Neuron (in vitro differentiated cells): ENCODE measurements around the gene DEPDC1B.
"Not testable (repeated sequence)": the region's sequence is repeated elsewhere in the genome, so short reads cannot be mapped to it uniquely, and the experiment has no call there.

Experiments used
- H2AFZ ChIP-seq: one replicate; pipeline ENCODE4 v1.6.1; 2013; ENCODE audit warnings: low read depth, mild to moderate bottlenecking, inconsistent platforms, low read length, moderate library complexity
- H3K27me3 ChIP-seq: one replicate; pipeline ENCODE4 v1.6.1; 2013; ENCODE audit warnings: low read length; ENCODE audit not compliant: insufficient read depth
- H3K36me3 ChIP-seq: one replicate; pipeline ENCODE4 v1.6.1; 2013; ENCODE audit warnings: low read length; ENCODE audit not compliant: insufficient read depth
- H3K4me1 ChIP-seq: one replicate; pipeline ENCODE4 v1.6.1; 2013; ENCODE audit warnings: low read length; ENCODE audit not compliant: insufficient read depth
- H3K4me3 ChIP-seq: 2 replicates; pipeline ENCODE4 v1.5.1; 2013; ENCODE audit warnings: mild to moderate bottlenecking, low read length, moderate library complexity
- H3K9me3 ChIP-seq: one replicate; pipeline ENCODE4 v1.6.1; 2013; ENCODE audit warnings: low read length

DEPDC1B gene

DNA sequence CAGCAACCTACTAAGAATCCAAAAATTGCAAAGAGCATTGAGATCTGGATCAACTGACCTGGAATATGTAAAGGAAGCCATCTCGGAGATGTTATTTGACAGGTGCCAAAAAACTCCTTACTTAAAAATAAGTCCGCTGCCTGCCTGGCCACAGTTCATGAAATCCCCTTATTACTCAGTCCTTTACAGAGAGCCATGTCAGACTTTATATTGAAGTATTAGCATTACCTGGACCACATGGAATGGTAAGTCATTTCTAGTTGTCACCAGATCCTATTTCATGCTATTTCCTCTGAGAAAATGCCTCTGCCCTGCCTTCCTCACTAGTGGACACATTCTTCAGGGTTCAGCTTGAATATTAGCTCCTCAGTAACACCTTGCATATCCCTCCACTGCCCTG is 115.7 kb downstream of the DEPDC1B start:
- Histone ChIP-seq H3K27me3 (no peaks in the 10 kb centered on the region), H3K4me3 (no peak overlapping the region)

DNA sequence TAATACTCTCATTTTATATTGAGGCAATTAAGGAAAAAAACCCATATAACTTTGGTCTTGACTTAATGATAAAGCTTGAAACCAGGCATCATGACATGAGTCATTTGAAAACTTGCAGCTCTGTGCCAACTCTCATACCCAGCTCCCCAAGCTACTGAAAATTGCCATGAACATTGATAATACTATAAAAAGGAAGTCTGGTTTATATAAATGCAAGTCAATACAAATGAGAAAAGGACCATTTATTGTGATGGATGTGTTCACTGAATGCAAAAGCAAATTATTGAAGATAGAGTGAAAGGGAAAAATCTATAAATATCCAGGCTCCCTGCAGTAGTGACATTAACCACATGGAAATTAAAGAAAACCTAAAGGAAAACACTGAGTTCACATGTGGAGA is 116.3 kb downstream of the DEPDC1B start:
- Histone ChIP-seq H3K27me3 (no peaks in the 10 kb centered on the region), H3K4me3 (no peak overlapping the region), H2AFZ (no peak overlapping the region), H3K9me3 (no peaks in the 10 kb centered on the region), H3K4me1 (peaks cover under 1% of the 10 kb centered on the region), H3K36me3 (no peaks in the 10 kb centered on the region)

More for the DNA sequence above, 115.7 kb downstream of the DEPDC1B start:
- Histone ChIP-seq H2AFZ (no peak overlapping the region), H3K36me3 (no peaks in the 10 kb centered on the region), H3K4me1 (no peaks in the 10 kb centered on the region), H3K9me3 (no peaks in the 10 kb centered on the region)

DNA sequence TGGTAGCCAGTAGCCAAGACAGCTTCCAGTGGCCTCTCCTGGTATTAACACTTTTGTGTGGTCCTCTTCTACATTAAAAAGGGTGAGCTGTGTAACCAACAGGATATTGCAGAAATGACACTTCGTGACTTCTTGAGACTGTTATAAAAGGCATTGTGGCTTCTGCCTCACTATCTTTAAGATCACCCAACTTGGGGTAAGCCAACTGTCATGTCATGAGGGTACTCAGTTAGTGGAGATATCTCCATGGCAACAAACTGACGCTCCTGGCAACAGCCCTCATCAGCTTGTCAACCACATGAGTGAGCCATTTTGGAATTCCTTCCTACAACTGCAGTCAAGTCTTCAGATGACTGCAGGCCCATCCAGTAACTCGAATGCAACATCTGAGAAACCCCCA is 121.7 kb downstream of the DEPDC1B start:
- H3K4me1 ChIP-seq, result peaks cover 4% of the 10 kb centered on the region
- H3K36me3 ChIP-seq, result no peaks in the 10 kb centered on the region
- no peaks in the 10 kb centered on the region for H3K27me3 ChIP-seq
- H2AFZ ChIP-seq, result no peak overlapping the region
- no peaks in the 10 kb centered on the region for H3K9me3 ChIP-seq
- no peak overlapping the region for H3K4me3 ChIP-seq

- Histone ChIP-seq H3K4me1 (peaks cover 4% of the 10 kb centered on the region), H3K27me3 (no peaks in the 10 kb centered on the region), H3K36me3 (no peaks in the 10 kb centered on the region), H2AFZ (no peak overlapping the region), H3K4me3 (no peak overlapping the region), H3K9me3 (no peaks in the 10 kb centered on the region)
These were observed 122.8 kb downstream of the DEPDC1B start for GRCh38 chr5:60577116-60577515.

DNA sequence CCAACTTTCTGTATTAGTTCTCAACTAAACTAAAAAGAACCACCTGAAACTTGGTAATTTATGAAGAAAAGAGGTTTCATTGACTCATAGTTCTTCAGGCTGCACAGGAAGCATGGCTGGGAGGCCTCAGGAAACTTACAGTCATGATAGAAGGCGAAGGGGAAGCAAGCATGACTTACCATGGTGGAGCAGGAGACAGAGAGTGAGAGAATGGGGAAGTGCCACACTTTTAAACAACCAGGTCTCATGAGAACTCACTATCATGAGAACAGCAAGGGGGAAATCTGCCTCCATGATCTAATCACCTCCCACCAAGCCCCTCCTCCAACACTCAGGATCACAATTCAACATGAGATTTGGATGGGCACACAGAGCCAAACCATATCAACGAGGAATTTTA is 123.5 kb downstream of the DEPDC1B start:
- Histone ChIP-seq H2AFZ (no peak overlapping the region), H3K36me3 (no peaks in the 10 kb centered on the region), H3K4me3 (no peak overlapping the region), H3K9me3 (no peaks in the 10 kb centered on the region), H3K27me3 (no peaks in the 10 kb centered on the region), H3K4me1 (peaks cover 4% of the 10 kb centered on the region)

DNA sequence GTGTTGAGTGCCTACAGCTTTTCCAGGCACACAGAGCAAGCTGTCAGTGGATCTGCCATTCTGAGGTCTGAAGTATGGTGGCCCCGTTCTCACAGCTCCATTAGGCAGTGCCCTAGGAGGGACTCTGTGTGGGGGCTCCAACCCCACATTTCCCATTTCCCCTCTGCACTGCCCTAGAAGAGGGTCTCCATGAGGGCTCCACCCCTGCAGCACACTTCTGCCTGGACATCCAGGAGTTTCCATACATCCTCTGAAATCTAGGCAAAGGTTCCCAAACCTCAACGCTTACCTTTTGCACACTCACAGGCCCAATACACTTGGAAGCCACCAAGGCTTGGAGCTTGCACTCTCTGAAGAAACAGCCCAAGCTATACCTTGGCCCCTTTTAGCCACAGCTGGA is 131.3 kb downstream of the DEPDC1B start:
- H3K4me1 ChIP-seq, result no peaks in the 10 kb centered on the region
- H3K9me3 ChIP-seq, result peaks cover 11% of the 10 kb centered on the region
- no peak overlapping the region for H3K4me3 ChIP-seq
- H2AFZ ChIP-seq, result no peak overlapping the region
- H3K36me3 ChIP-seq, result no peaks in the 10 kb centered on the region
- H3K27me3 ChIP-seq, result no peaks in the 10 kb centered on the region

DNA sequence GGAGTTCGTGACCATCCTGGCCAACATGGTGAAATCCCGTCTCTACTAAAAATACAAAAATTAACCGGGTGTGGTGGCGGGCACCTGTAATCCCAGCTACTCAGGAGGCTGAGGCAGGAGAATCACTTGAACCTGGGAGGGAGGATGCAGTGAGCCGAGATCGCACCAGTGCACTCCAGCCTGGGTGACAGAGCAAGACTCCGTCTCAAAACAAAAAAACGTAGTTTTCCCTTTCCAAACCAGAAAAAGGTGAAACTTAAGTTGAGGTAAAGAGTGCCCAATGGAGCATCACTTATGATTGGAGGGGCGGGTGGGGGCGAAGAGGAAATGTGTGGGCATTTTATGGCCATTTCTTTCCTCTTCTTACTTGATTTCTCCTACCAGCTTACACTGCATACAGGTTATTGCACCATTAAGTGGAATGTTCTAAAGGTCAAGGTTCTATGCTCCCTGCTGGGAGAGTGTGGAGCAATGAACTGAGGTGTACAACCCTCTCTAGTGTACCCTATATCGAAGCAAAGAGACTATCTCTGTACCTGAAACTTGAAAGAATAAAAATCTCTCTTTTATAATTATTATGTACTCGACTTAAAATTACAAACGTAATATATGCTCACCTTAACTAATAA is 136.2 kb downstream of the DEPDC1B start:
- Histone ChIP-seq H3K4me3 (no peak overlapping the region), H3K4me1 (no peaks in the 10 kb centered on the region), H3K9me3 (peaks cover 8% of the 10 kb centered on the region), H3K36me3 (no peaks in the 10 kb centered on the region), H2AFZ (no peak overlapping the region), H3K27me3 (no peaks in the 10 kb centered on the region)

- H3K9me3 ChIP-seq, H3K36me3 ChIP-seq, H3K27me3 ChIP-seq, H3K4me3 ChIP-seq, H3K4me1 ChIP-seq, H2AFZ ChIP-seq: not testable (repeated sequence)
These were observed 146.7 kb downstream of the DEPDC1B start for GRCh38 chr5:60553291-60553690.

DNA sequence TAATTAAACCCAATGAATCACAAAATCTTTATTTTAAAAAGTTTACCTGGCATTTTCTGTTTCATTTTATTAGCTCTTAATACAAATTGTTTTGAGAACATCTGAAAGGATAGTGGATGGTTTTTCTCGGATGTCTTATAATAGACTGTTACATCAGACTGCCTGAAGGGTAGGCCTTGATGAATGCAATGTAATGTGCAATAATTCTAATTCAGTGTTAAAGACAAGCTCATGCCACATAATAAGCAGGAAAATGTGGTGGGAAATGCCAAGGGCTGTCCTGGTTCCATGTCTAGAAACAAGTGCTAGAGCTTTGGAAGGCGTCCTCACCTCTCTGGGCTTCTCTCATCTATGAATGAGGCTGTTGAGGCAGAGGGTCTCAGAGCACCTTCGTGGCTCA is 148.1 kb downstream of the DEPDC1B start:
- no peaks in the 10 kb centered on the region for H3K4me1 ChIP-seq
- H3K36me3 ChIP-seq, result no peaks in the 10 kb centered on the region
- H3K4me3 ChIP-seq, result no peak overlapping the region
- no peaks in the 10 kb centered on the region for H3K27me3 ChIP-seq
- H2AFZ ChIP-seq, result no peak overlapping the region
- no peaks in the 10 kb centered on the region for H3K9me3 ChIP-seq

GRCh38 chr5:60551250-60551649 is 148.7 kb downstream of the DEPDC1B start:
- H3K27me3 ChIP-seq, result no peaks in the 10 kb centered on the region
- H2AFZ ChIP-seq, result no peak overlapping the region
- H3K4me3 ChIP-seq, result no peak overlapping the region
- H3K36me3 ChIP-seq, result no peaks in the 10 kb centered on the region
- no peaks in the 10 kb centered on the region for H3K4me1 ChIP-seq
- no peaks in the 10 kb centered on the region for H3K9me3 ChIP-seq

DNA sequence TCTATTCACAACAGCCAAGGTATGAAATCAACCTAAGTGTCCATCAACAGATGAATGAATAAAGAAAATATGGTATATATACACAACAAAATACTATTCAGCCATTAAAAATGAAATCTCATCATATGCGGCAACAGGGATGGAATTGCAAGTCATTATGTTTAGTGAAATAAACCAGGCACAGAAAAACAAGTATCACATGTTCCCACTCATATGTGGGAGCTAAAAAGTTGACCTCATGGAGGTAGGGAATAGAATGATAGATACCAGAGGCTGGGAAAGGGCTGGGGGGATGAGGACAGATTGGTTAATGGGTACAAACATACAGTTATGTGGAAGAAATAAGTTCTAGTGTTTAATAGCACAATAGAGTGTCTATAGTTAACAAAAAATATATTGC is 149.7 kb downstream of the DEPDC1B start:
- Histone ChIP-seq H3K27me3 (no peaks in the 10 kb centered on the region), H3K4me1 (no peaks in the 10 kb centered on the region), H3K9me3 (no peaks in the 10 kb centered on the region), H3K4me3 (no peak overlapping the region), H3K36me3 (no peaks in the 10 kb centered on the region), H2AFZ (no peak overlapping the region)

DNA sequence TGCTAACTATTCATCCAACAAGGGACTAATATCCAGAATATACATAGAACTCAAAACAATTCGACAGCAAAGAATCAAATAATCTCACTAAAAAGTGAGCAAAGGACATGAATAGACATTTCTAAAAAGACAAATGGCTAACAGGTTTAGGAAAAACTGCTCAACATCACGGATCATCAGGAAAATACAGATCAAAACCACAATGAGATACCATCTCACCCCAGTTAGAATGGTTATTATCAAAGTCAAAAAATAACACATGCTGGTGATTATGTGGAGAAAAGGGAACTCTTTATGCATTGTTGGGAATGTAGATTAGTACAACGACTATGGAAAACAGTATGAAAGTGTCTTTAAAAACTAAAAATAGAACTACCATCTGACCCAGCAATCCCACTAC is 150.1 kb downstream of the DEPDC1B start:
- no peaks in the 10 kb centered on the region for H3K4me1 ChIP-seq
- no peaks in the 10 kb centered on the region for H3K9me3 ChIP-seq
- H2AFZ ChIP-seq, result no peak overlapping the region
- H3K36me3 ChIP-seq, result no peaks in the 10 kb centered on the region
- no peaks in the 10 kb centered on the region for H3K27me3 ChIP-seq
- no peak overlapping the region for H3K4me3 ChIP-seq
